Gastrocnemius medialis (tissue), 4 donors: Measurements from ENCODE around the gene ABHD15. TPM values are rescaled to one million over a fixed set of nuclear protein-coding genes. Genes with fewer than 3 reads are reported as not detected.

Experiments used
- ATAC-seq, 2 donors: fragments of 150-250 bp; one replicate each; pipeline ENCODE4 v1.9.1; 2016
- DNase-seq, 2 donors: peaks; one replicate each; pipeline ENCODE4 v3.0.0-alpha.2; 2019
- H3K27ac ChIP-seq, 4 donors: fragments of 200-600 bp; sonication (generic); 1 replicate in 1 of 4; 2 replicates in 3 of 4; pipeline ENCODE4 v1.5.1; 2016 to 2018; ENCODE audit warnings: mild to moderate bottlenecking in 2 of 4, moderate library complexity in 1 of 4
- H3K27me3 ChIP-seq, 3 donors: fragments of 200-600 bp; sonication (generic) in 2 of 3; 1 replicate in 1 of 3; 2 replicates in 2 of 3; pipeline versions ENCODE4 v1.5.1 to v1.6.0; 2016 to 2019; ENCODE audit warnings: mild to moderate bottlenecking in 1 of 3, moderate library complexity in 1 of 3
- H3K36me3 ChIP-seq, 2 donors: fragments of 200-600 bp; sonication (generic) in 1 of 2; one replicate each; pipeline ENCODE4 v1.5.1; 2017 to 2018
- H3K4me1 ChIP-seq, 2 donors: fragments of 200-600 bp; sonication (generic) in 1 of 2; one replicate each; pipeline ENCODE4 v1.5.1; 2016 to 2017; ENCODE audit warnings: mild to moderate bottlenecking in 2 of 2
- H3K4me3 ChIP-seq, 4 donors: fragments of 200-600 bp; sonication (generic) in 3 of 4; 1 replicate in 1 of 4; 2 replicates in 3 of 4; pipeline ENCODE4 v1.5.1; 2016 to 2019; ENCODE audit warnings: mild to moderate bottlenecking in 2 of 4
- H3K9me3 ChIP-seq, 3 donors: fragments of 200-600 bp; sonication (generic) in 2 of 3; 1 replicate in 1 of 3; 2 replicates in 2 of 3; pipeline ENCODE4 v1.5.1; 2016 to 2019
- POLR2A ChIP-seq, 2 donors: fragments of 450-650 bp; IDR thresholded peaks; one replicate each; pipeline ENCODE4 v1.6.1; 2017; ENCODE audit warnings: antibody characterized with exemption in 2 of 2, mild to moderate bottlenecking in 2 of 2, moderate library complexity in 2 of 2
- in situ Hi-C, 4 donors: fragments of 200-750 bp; cut with MboI; loops; one replicate each; pipeline versions ENCODE4 v1.15.0 to v1.8.0; 2017; ENCODE audit warnings: low sequenced_read_pairs in 4 of 4
- intact Hi-C: fragments of 100-400 bp; cut with DNase I; formaldehyde crosslinking; loops from one replicate; pipeline ENCODE4 v1.15.1; 2023; ENCODE audit warnings: low total_unique reads
- total RNA-seq, 4 donors: library from RNA; depleted of rRNA; stranded (reverse); fragments of >200 nt; gene quantifications; one replicate each; pipeline versions ENCODE4 v1.1.0 to v1.2.3, GENCODE V29; 2016
- TF ChIP-seq, protein P1 (sequence below), 5 experiments: fragments of 450-650 bp in 3 of 5; fragments of 200-600 bp in 2 of 5; sonication (generic) in 2 of 5; IDR thresholded peaks in 4 of 5; conservative IDR thresholded peaks in 1 of 5; 1 replicate in 4 of 5; 2 replicates in 1 of 5; pipeline ENCODE4 v1.5.1; 2016 to 2019; ENCODE audit warnings: antibody characterized with exemption in 5 of 5, mild to moderate bottlenecking in 3 of 5, moderate library complexity in 3 of 5

ABHD15 gene
- total RNA-seq, 4 donors from 2014 or later = 2.6 to 5.7 (median 5.0) TPM

DNA sequence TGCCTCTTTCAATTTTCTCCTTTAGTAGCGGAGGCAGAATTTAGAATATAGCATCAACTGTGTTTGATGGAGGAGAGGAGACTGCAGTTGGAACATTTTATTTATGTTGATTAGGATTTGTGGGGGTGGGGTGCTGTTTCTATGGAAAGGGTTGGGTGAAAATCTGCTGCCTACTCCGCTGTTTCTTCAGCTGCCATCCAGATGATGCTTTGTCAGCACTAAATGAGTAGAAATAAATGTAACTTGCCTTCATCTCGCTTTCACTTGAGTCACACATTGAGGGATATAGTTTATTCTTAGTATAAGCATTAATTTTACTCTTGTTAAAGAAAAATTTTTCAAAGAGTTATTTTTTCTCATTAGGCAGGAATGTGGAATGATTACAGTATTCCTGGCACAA lies 42.1 kb downstream of the ABHD15 start:
- intact Hi-C loops = no loop called here
- Histone ChIP-seq H3K36me3 (peaks cover 0 to 43% of the 10 kb centered on the region in 2 donors), H3K4me3 (no peak overlapping the region), H3K4me1 (no peaks in the 10 kb centered on the region), H3K27me3 (no peaks in the 10 kb centered on the region), H3K27ac (no peak overlapping the region), H3K9me3 (no peaks in the 10 kb centered on the region)
- ATAC-seq (no peak), DNase-seq (no peak)
- TF ChIP-seq POLR2A (IDR thresholded peaks at IDR 0.05) = no peak
- TF ChIP-seq, protein P1, sequence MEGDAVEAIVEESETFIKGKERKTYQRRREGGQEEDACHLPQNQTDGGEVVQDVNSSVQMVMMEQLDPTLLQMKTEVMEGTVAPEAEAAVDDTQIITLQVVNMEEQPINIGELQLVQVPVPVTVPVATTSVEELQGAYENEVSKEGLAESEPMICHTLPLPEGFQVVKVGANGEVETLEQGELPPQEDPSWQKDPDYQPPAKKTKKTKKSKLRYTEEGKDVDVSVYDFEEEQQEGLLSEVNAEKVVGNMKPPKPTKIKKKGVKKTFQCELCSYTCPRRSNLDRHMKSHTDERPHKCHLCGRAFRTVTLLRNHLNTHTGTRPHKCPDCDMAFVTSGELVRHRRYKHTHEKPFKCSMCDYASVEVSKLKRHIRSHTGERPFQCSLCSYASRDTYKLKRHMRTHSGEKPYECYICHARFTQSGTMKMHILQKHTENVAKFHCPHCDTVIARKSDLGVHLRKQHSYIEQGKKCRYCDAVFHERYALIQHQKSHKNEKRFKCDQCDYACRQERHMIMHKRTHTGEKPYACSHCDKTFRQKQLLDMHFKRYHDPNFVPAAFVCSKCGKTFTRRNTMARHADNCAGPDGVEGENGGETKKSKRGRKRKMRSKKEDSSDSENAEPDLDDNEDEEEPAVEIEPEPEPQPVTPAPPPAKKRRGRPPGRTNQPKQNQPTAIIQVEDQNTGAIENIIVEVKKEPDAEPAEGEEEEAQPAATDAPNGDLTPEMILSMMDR (IDR thresholded peaks at IDR 0.05 in 4 of 5, conservative IDR thresholded peaks at IDR 0.05 in 1 of 5) = no peak
- in situ Hi-C loops = no loop called here

GRCh38 chr17:29518359-29518758 lies 48.5 kb downstream of the ABHD15 start:
- H3K9me3 ChIP-seq = no peaks in the 10 kb centered on the region
- no peaks in the 10 kb centered on the region for H3K27me3 ChIP-seq
- H3K27ac ChIP-seq = no peak overlapping the region
- TF ChIP-seq, protein P1 (IDR thresholded peaks at IDR 0.05 in 4 of 5, conservative IDR thresholded peaks at IDR 0.05 in 1 of 5) = no peak
- TF ChIP-seq POLR2A (IDR thresholded peaks at IDR 0.05) = no peak
- intact Hi-C loops (no loop called here), in situ Hi-C loops (no loop called here)
- no peak overlapping the region for H3K4me3 ChIP-seq
- DNase-seq (no peak), ATAC-seq (no peak)
- H3K4me1 ChIP-seq = no peaks in the 10 kb centered on the region
- H3K36me3 ChIP-seq = peaks cover 4 to 57% of the 10 kb centered on the region in 2 donors

DNA sequence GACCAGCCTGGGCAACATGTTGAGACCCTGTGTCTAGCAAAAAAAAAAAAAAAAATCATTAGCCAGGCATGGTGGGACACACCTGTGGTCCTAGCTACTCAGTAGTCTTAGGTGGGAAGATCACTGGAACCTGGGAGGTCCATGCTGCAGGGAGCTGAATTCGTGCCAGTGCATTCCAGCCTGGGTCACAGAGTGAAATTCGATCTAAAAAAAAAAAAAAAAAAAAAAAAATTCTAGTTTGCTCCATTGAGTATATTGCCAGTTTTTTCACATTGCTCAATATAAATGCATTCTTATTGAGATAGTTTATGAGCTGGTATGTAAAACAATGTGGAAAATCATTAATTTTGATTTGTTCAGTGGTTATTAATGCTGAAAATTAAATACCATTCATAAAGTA lies 52.0 kb downstream of the ABHD15 start:
- in situ Hi-C loops (no loop called here), intact Hi-C loops (no loop called here)
- Histone ChIP-seq H3K27me3 (no peaks in the 10 kb centered on the region), H3K4me3 (no peak overlapping the region), H3K36me3 (peaks cover 4 to 66% of the 10 kb centered on the region in 2 donors), H3K27ac (no peak overlapping the region), H3K4me1 (no peaks in the 10 kb centered on the region), H3K9me3 (no peaks in the 10 kb centered on the region)
- ATAC-seq (no peak), DNase-seq (no peak)
- TF ChIP-seq, protein P1 (IDR thresholded peaks at IDR 0.05 in 4 of 5, conservative IDR thresholded peaks at IDR 0.05 in 1 of 5) = no peak
- TF ChIP-seq POLR2A (IDR thresholded peaks at IDR 0.05) = no peak

- no peak for ATAC-seq
- H3K4me3 ChIP-seq = no peak overlapping the region
- in situ Hi-C loops (no loop called here), intact Hi-C loops (no loop called here)
- DNase-seq = no peak
- no peaks in the 10 kb centered on the region for H3K4me1 ChIP-seq
- TF ChIP-seq, protein P1 (IDR thresholded peaks at IDR 0.05 in 4 of 5, conservative IDR thresholded peaks at IDR 0.05 in 1 of 5) = no peak
- no peak for TF ChIP-seq POLR2A (IDR thresholded peaks at IDR 0.05)
- H3K9me3 ChIP-seq = no peaks in the 10 kb centered on the region
- no peak overlapping the region for H3K27ac ChIP-seq
- H3K27me3 ChIP-seq = no peaks in the 10 kb centered on the region
- H3K36me3 ChIP-seq = peaks cover 0 to 45% of the 10 kb centered on the region in 2 donors
Observed at GRCh38 chr17:29510953-29511352, 55.9 kb downstream of the ABHD15 start.

Other genes starting within 250 kb of the ABHD15 start
- gene TAOK1, start 176.7 kb downstream of the ABHD15 start, total RNA-seq = 10 to 100 TPM; 30.1 to 48.4 (median 35.7) TPM
- 10 to 100 TPM; 31.0 to 50.2 (median 32.1) TPM for gene TP53I13, start 1.7 kb upstream of the ABHD15 start, total RNA-seq
- gene GIT1, start 22.6 kb upstream of the ABHD15 start, total RNA-seq = 10 to 100 TPM; 30.2 to 62.2 (median 41.1) TPM
- gene ANKRD13B, start 26.1 kb upstream of the ABHD15 start, total RNA-seq = 10 to 100 TPM in 1 of 4 donors, 1 to 10 TPM in 3; 8.2 to 11.5 (median 9.2) TPM
- gene CORO6, start 55.9 kb upstream of the ABHD15 start, total RNA-seq = 100 to 1,000 TPM; 409 to 694 (median 563) TPM